Keratinocyte (primary cell): Measurements from ENCODE around the gene ZC3H12D. TPM values are rescaled to one million over a fixed set of nuclear protein-coding genes. Genes with fewer than 3 reads are reported as not detected.
A peak's percentile ranks its signal among the peaks of the same experiment; 100 is the strongest.

ENCODE experiments used
- DNase-seq: peaks from one replicate; pipeline ENCODE4 v3.0.0-alpha.2; 2011; ENCODE audit warnings: low read depth, missing footprints, low spot score
- FAIRE-seq: peaks from 2 replicates; lab custom pipeline; 2011; peaks lifted over from hg19 to GRCh38; lab: Jason Lieb, UNC
- H2AFZ ChIP-seq: 2 replicates; pipeline ENCODE4 v1.6.0; 2012; ENCODE audit warnings: low read length, control low read depth, inconsistent platforms; ENCODE audit not compliant: control insufficient read depth
- H3K27ac ChIP-seq: 2 replicates; pipeline ENCODE4 v1.5.1; 2011; ENCODE audit warnings: low read length; ENCODE audit not compliant: control insufficient read depth, insufficient read depth
- H3K27me3 ChIP-seq: 3 replicates; pipeline ENCODE4 v1.6.0; 2011; ENCODE audit warnings: low read length; ENCODE audit not compliant: control insufficient read depth, insufficient read depth; ENCODE audit errors: extremely low read depth
- H3K36me3 ChIP-seq, 2 experiments: 2 replicates in 1 of 2; 3 replicates in 1 of 2; pipeline ENCODE4 v1.5.1; 2011; ENCODE audit warnings: low read length in 2 of 2, mild to moderate bottlenecking in 1 of 2; ENCODE audit not compliant: control insufficient read depth in 2 of 2, insufficient read depth in 2 of 2; ENCODE audit errors: extremely low read depth in 1 of 2
- H3K4me1 ChIP-seq: 3 replicates; pipeline ENCODE4 v1.5.1; 2011; ENCODE audit warnings: low read length; ENCODE audit not compliant: control insufficient read depth, insufficient read depth; ENCODE audit errors: extremely low read depth
- H3K4me2 ChIP-seq: 3 replicates; pipeline ENCODE4 v1.6.0; 2011; ENCODE audit warnings: low read depth, low read length; ENCODE audit not compliant: control insufficient read depth, insufficient read depth; ENCODE audit errors: extremely low read depth
- H3K4me3 ChIP-seq, 3 experiments: fragments of 200-600 bp in 1 of 3; sonication (generic) in 1 of 3; 2 replicates in 2 of 3; 3 replicates in 1 of 3; pipeline ENCODE4 v1.5.1; 2011 to 2016; ENCODE audit warnings: low read length in 3 of 3, mild to moderate bottlenecking in 3 of 3, control low read depth in 2 of 3, inconsistent platforms in 1 of 3, low read depth in 1 of 3, mixed read lengths in 1 of 3, mixed run types in 1 of 3, moderate library complexity in 1 of 3; ENCODE audit not compliant: control insufficient read depth in 2 of 3, insufficient read depth in 2 of 3; ENCODE audit errors: extremely low read depth in 1 of 3
- H3K79me2 ChIP-seq: 2 replicates; pipeline ENCODE4 v1.6.0; 2012; ENCODE audit warnings: low read length; ENCODE audit not compliant: control insufficient read depth, insufficient read depth
- H3K9ac ChIP-seq: 3 replicates; pipeline ENCODE4 v1.6.0; 2011; ENCODE audit warnings: low read length; ENCODE audit not compliant: control insufficient read depth, insufficient read depth; ENCODE audit errors: extremely low read depth
- H3K9me1 ChIP-seq: 3 replicates; pipeline ENCODE4 v1.6.0; 2011; ENCODE audit warnings: low read length; ENCODE audit not compliant: control insufficient read depth, insufficient read depth; ENCODE audit errors: extremely low read depth
- H3K9me3 ChIP-seq: 2 replicates; pipeline ENCODE4 v1.5.1; 2012; ENCODE audit warnings: low read depth, low read length; ENCODE audit not compliant: control insufficient read depth
- H4K20me1 ChIP-seq: 3 replicates; pipeline ENCODE4 v1.6.0; 2011; ENCODE audit warnings: low read length; ENCODE audit not compliant: control insufficient read depth, insufficient read depth; ENCODE audit errors: extremely low read depth
- EZH2 ChIP-seq: IDR thresholded peaks from one replicate; pipeline ENCODE4 v1.6.1; 2012; ENCODE audit warnings: inconsistent platforms, mild to moderate bottlenecking, low read length, moderate library complexity
- dilution Hi-C: fragments of 300-500 bp; cut with MboI; formaldehyde crosslinking; loops from one replicate; pipeline ENCODE4 v1.7.0; 2020; ENCODE audit warnings: low sequenced_read_pairs; ENCODE audit not compliant: extremely low pct_ligation_motif_present
- polyA plus RNA-seq, 5 experiments: library from polyadenylated mRNA; depleted of rRNA in 3 of 5; stranded (reverse) in 3 of 5; stranded (forward) in 1 of 5; unstranded in 1 of 5; fragments of >200 nt; gene quantifications; 1 replicate in 1 of 5; 2 replicates in 3 of 5; 3 replicates in 1 of 5; pipeline versions ENCODE4 v1.2.1 to v1.2.3, GENCODE V29; 2011 to 2012; ENCODE audit warnings: missing spikeins in 2 of 5, low read depth in 1 of 5, low replicate concordance in 1 of 5
- TF ChIP-seq, protein P1 (sequence below), 3 experiments: IDR thresholded peaks in 1 of 3; conservative IDR thresholded peaks in 1 of 3; optimal IDR thresholded peaks in 1 of 3; 2 replicates in 2 of 3; 3 replicates in 1 of 3; pipeline versions ENCODE3 to v1.5.1; 2011; ENCODE audit warnings: low read length in 3 of 3, mild to moderate bottlenecking in 3 of 3, moderate library complexity in 2 of 3, control low read depth in 1 of 3, inconsistent platforms in 1 of 3; ENCODE audit not compliant: insufficient read depth in 2 of 3; ENCODE audit errors: extremely low read depth in 1 of 3

Gene ZC3H12D
- polyA plus RNA-seq, 1 donor (not counting 4 experiments of a cell fraction or from before 2014, with no cell fraction given), result 0.04 TPM

DNA sequence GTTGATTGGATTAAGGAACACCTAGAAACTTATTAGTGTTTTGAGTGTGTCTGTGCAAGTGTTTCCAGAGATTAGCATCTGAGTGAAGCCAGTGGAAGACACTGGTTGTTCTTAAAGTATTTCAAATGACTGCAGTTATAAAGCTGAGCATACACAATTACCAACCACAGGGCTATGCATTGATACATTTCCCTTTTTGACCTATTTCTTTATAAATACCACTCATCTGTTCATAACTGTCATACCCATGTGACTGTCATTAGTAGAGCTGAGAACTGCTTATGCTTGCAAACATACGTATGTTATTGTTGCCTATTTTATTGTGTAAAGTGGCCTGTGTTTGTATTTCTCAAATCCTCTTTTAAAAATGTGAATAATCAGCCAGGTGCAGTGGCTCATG, 15.3 kb upstream of the ZC3H12D start:
- no peak overlapping the region for H3K4me3 ChIP-seq
- TF ChIP-seq, protein P1, sequence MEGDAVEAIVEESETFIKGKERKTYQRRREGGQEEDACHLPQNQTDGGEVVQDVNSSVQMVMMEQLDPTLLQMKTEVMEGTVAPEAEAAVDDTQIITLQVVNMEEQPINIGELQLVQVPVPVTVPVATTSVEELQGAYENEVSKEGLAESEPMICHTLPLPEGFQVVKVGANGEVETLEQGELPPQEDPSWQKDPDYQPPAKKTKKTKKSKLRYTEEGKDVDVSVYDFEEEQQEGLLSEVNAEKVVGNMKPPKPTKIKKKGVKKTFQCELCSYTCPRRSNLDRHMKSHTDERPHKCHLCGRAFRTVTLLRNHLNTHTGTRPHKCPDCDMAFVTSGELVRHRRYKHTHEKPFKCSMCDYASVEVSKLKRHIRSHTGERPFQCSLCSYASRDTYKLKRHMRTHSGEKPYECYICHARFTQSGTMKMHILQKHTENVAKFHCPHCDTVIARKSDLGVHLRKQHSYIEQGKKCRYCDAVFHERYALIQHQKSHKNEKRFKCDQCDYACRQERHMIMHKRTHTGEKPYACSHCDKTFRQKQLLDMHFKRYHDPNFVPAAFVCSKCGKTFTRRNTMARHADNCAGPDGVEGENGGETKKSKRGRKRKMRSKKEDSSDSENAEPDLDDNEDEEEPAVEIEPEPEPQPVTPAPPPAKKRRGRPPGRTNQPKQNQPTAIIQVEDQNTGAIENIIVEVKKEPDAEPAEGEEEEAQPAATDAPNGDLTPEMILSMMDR (optimal IDR thresholded peaks at IDR 0.05 in 1 of 3, IDR thresholded peaks at IDR 0.05 in 1 of 3, conservative IDR thresholded peaks at IDR 0.05 in 1 of 3; ENCODE audit: extremely low read depth in 1 of 3, insufficient read depth in 2 of 3, low read length in 3 of 3), result no peak
- no peak for TF ChIP-seq EZH2
- H3K4me1 ChIP-seq, result peaks cover 11% of the 10 kb centered on the region
- H3K9me3 ChIP-seq, result no peaks in the 10 kb centered on the region
- H2AFZ ChIP-seq, result no peak overlapping the region
- H4K20me1 ChIP-seq, result no peaks in the 10 kb centered on the region
- no peak for FAIRE-seq
- dilution Hi-C loops, result loop anchor here (25.0 kb wide), 1 partner anchor 463 kb away; no protein-coding TSS in a partner anchor
- no peak overlapping the region for H3K27ac ChIP-seq
- H3K9me1 ChIP-seq, result no peaks in the 10 kb centered on the region
- DNase-seq, result no peak
- H3K79me2 ChIP-seq, result no peaks in the 10 kb centered on the region
- H3K36me3 ChIP-seq, result peaks cover 0 to 3% of the 10 kb centered on the region in 2 experiments
- H3K27me3 ChIP-seq, result no peaks in the 10 kb centered on the region
- no peak overlapping the region for H3K4me2 ChIP-seq
- no peak overlapping the region for H3K9ac ChIP-seq

DNA sequence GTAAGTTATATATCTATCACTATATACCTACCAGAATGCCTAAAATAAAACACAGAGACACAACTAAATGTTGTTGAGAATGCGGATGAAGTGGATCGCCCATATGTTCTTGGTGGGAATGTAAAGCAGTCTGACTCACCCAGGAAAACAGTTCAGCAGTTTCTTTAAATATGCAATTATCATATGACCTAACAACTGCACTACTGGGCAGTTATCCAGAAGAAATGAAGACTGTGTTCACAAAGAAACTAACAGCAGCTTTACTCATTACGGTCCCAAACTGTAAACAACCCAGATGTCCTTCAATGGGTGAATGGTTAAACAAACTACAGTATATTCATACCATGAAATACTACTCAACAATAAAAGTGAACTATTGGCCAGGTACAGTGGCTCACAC, 14.3 kb upstream of the ZC3H12D start:
- Histone ChIP-seq H4K20me1 (no peaks in the 10 kb centered on the region), H3K9me3 (no peaks in the 10 kb centered on the region), H3K27me3 (no peaks in the 10 kb centered on the region), H3K4me1 (peaks cover 11% of the 10 kb centered on the region), H3K4me3 (no peak overlapping the region), H3K4me2 (peak overlapping the region; percentile 8), H3K27ac (peak overlapping the region; percentile 12), H3K36me3 (peaks cover 0 to 3% of the 10 kb centered on the region in 2 experiments), H3K9me1 (no peaks in the 10 kb centered on the region), H3K9ac (no peak overlapping the region), H3K79me2 (no peaks in the 10 kb centered on the region), H2AFZ (no peak overlapping the region)
- dilution Hi-C loops, result no loop called here
- TF ChIP-seq, protein P1 (optimal IDR thresholded peaks at IDR 0.05 in 1 of 3, IDR thresholded peaks at IDR 0.05 in 1 of 3, conservative IDR thresholded peaks at IDR 0.05 in 1 of 3; ENCODE audit: extremely low read depth in 1 of 3, insufficient read depth in 2 of 3, low read length in 3 of 3), result no peak
- TF ChIP-seq EZH2, result no peak
- FAIRE-seq, result peak; percentile 71
- DNase-seq, result peak; percentile 7
